Uterus (tissue), 4 donors: ENCODE results near the gene MPL. TPM values are rescaled to one million over a fixed set of nuclear protein-coding genes. Genes with fewer than 3 reads are reported as not detected.
A peak's percentile ranks its signal among the peaks of the same experiment; 100 is the strongest.
"Not testable (repeated sequence)": the region's sequence is repeated elsewhere in the genome, so short reads cannot be mapped to it uniquely, and the experiment has no call there.

Experiments used
- DNase-seq, 2 donors: peaks; one replicate each; pipeline ENCODE4 v3.0.0-alpha.2; 2019 to 2020
- H3K27ac ChIP-seq, 2 donors: fragments of 200-600 bp; sonication (generic); 1 replicate in 1 of 2; 2 replicates in 1 of 2; pipeline ENCODE4 v1.5.1; 2016 to 2018
- H3K27me3 ChIP-seq, 2 donors: fragments of 200-600 bp; sonication (generic); one replicate each; pipeline ENCODE4 v1.5.1; 2018 to 2019; ENCODE audit warnings: control low read depth in 1 of 2
- H3K36me3 ChIP-seq, 2 donors: fragments of 200-600 bp; sonication (generic); one replicate each; pipeline ENCODE4 v1.5.1; 2019; ENCODE audit warnings: control low read depth in 1 of 2
- H3K4me1 ChIP-seq, 2 donors: fragments of 200-600 bp; sonication (generic); one replicate each; pipeline ENCODE4 v1.5.1; 2018 to 2019; ENCODE audit warnings: control low read depth in 1 of 2
- H3K4me3 ChIP-seq, 2 donors: fragments of 200-600 bp; sonication (generic); 1 replicate in 1 of 2; 2 replicates in 1 of 2; pipeline ENCODE4 v1.5.1; 2018 to 2019; ENCODE audit warnings: mild to moderate bottlenecking in 1 of 2
- H3K9me3 ChIP-seq, 2 donors: fragments of 200-600 bp; sonication (generic); one replicate each; pipeline ENCODE4 v1.5.1; 2019; ENCODE audit warnings: control low read depth in 1 of 2
- CTCF ChIP-seq, 4 experiments: fragments of 200-600 bp in 2 of 4; fragments of 450-650 bp in 2 of 4; sonication (generic) in 2 of 4; IDR thresholded peaks; one replicate each; pipeline ENCODE4 v1.5.1; 2016 to 2019; ENCODE audit warnings: antibody characterized with exemption in 4 of 4, mild to moderate bottlenecking in 2 of 4, moderate library complexity in 1 of 4
- POLR2A ChIP-seq, 2 donors: fragments of 450-650 bp; IDR thresholded peaks; one replicate each; pipeline ENCODE4 v1.6.1; 2016; ENCODE audit warnings: antibody characterized with exemption in 2 of 2, mild to moderate bottlenecking in 1 of 2, moderate library complexity in 1 of 2
- intact Hi-C: fragments of 100-400 bp; cut with DNase I; formaldehyde crosslinking; loops from one replicate; pipeline ENCODE4 v1.15.1; 2023; ENCODE audit warnings: low total_unique reads
- total RNA-seq, 4 donors: library from RNA; depleted of rRNA in 3 of 4; stranded (reverse); fragments of >200 nt in 3 of 4; gene quantifications; one replicate each; pipeline versions ENCODE4 v1.1.0 to v1.2.4, GENCODE V29; 2014 to 2023
- donor health status: DM: yes; HTN: yes; CAD: no.

MPL gene
- total RNA-seq, 4 donors from 2014 or later = 1.3 TPM; not detected in 3

- Histone ChIP-seq H3K27ac (peak overlapping the region; percentile 42 to 96), H3K9me3 (no peaks in the 10 kb centered on the region), H3K4me3 (peak overlapping the region; percentile 64 to 65), H3K27me3 (no peaks in the 10 kb centered on the region), H3K36me3 (no peaks in the 10 kb centered on the region), H3K4me1 (peaks cover 7 to 10% of the 10 kb centered on the region in 2 donors)
- TF ChIP-seq CTCF (IDR thresholded peaks at IDR 0.05) (no peak), POLR2A (IDR thresholded peaks at IDR 0.05) (no peak)
- DNase-seq = no peak
- intact Hi-C loops = no loop called here
Observed at GRCh38 chr1:43366601-43367025, 29.0 kb downstream of the MPL start.

GRCh38 chr1:43367026-43367903 is 29.6 kb downstream of the MPL start:
- TF ChIP-seq POLR2A (IDR thresholded peaks at IDR 0.05) = no peak
- TF ChIP-seq CTCF (IDR thresholded peaks at IDR 0.05) = peak in 1 of 4 experiments; percentile 9
- Histone ChIP-seq H3K27me3 (no peaks in the 10 kb centered on the region), H3K36me3 (no peaks in the 10 kb centered on the region), H3K9me3 (no peaks in the 10 kb centered on the region), H3K4me1 (peaks cover 7 to 10% of the 10 kb centered on the region in 2 donors), H3K27ac (peak overlapping the region; percentile 81 to 96), H3K4me3 (peak overlapping the region; percentile 64 to 65)
- peak in 1 of 2 donors; percentile 30 for DNase-seq
- intact Hi-C loops = no loop called here

- Histone ChIP-seq H3K4me1 (peaks cover 7 to 10% of the 10 kb centered on the region in 2 donors), H3K9me3 (no peaks in the 10 kb centered on the region), H3K4me3 (peak within 1 kb of the TSS; percentile 64 to 65), H3K27ac (peak within 1 kb of the TSS; percentile 81 to 96), H3K36me3 (no peaks in the 10 kb centered on the region), H3K27me3 (no peaks in the 10 kb centered on the region)
- TF ChIP-seq POLR2A (IDR thresholded peaks at IDR 0.05) = peak; percentile 67 to 77
- peak in 2 of 4 experiments; percentile 30 to 37 for TF ChIP-seq CTCF (IDR thresholded peaks at IDR 0.05)
- intact Hi-C loops = no loop called here
- peak; percentile 87 to 90 for DNase-seq
Observed at GRCh38 chr1:43367904-43368645, 30.5 kb downstream of the MPL start, which contains the start of gene ELOVL1. Gene ELOVL1 (minus strand): TSS chr1:43368011. CDS start chr1:43365609, 2,402 bp downstream.

GRCh38 chr1:43368646-43369020 is 31.0 kb downstream of the MPL start:
- Histone ChIP-seq H3K27me3 (no peaks in the 10 kb centered on the region), H3K36me3 (no peaks in the 10 kb centered on the region), H3K9me3 (no peaks in the 10 kb centered on the region), H3K27ac (peak overlapping the region; percentile 81 to 96), H3K4me1 (peaks cover 7 to 10% of the 10 kb centered on the region in 2 donors), H3K4me3 (peak overlapping the region; percentile 64 to 65)
- no peak for DNase-seq
- TF ChIP-seq POLR2A (IDR thresholded peaks at IDR 0.05) (no peak), CTCF (IDR thresholded peaks at IDR 0.05) (no peak)
- intact Hi-C loops = no loop called here

GRCh38 chr1:43369779-43370178 is 32.2 kb downstream of the MPL start:
- DNase-seq, H3K9me3 ChIP-seq, H3K36me3 ChIP-seq, H3K27ac ChIP-seq, H3K27me3 ChIP-seq, intact Hi-C loops, H3K4me3 ChIP-seq: not testable (repeated sequence)
- H3K4me1 ChIP-seq = peaks cover 7 to 10% of the 10 kb centered on the region in 2 donors
